ENCODE results near the gene RNASE7. TPM values are rescaled to one million over a fixed set of nuclear protein-coding genes. Genes with fewer than 3 reads are reported as not detected.

RNASE7 gene
- polyA plus RNA-seq, 3 donors, result 0.07 TPM; not detected in 2

- H3K27ac ChIP-seq (ENCODE audit: low read depth, low read length), result no peak overlapping the region
- WGBS, 3 donors, result 89 to 95% (median 94%) methylated on average over 31 to 42 of the region's 42 CpGs
Measured at GRCh38 chr14:21091821-21092272, 49.7 kb downstream of the RNASE7 start.

- 37 to 57% (median 43%) methylated on average over 38 to 59 of the region's 59 CpGs for WGBS, 3 donors
- no peak overlapping the region for H3K27ac ChIP-seq (ENCODE audit: low read depth, low read length)
Measured at GRCh38 chr14:21092273-21093011, 50.3 kb downstream of the RNASE7 start.

- no peak overlapping the region for H3K27ac ChIP-seq (ENCODE audit: low read depth, low read length)
- whole genome bisulfite sequencing, 3 donors, result 83 to 84% (median 83%) methylated on average over 36 of the region's 36 CpGs
Measured at GRCh38 chr14:21093018-21093417, 50.9 kb downstream of the RNASE7 start.

Other genes with a start within 250 kb of the RNASE7 start
- gene RNASE1, start 239.5 kb upstream of the RNASE7 start, polyA plus RNA-seq, result 100 to 1,000 TPM; 143 to 531 (median 481) TPM
- 1 to 10 TPM in 1 of 3 donors, not detected in 2; 1.4 TPM for gene RNASE3, start 151.0 kb upstream of the RNASE7 start, polyA plus RNA-seq
- 10 to 100 TPM in 1 of 3 donors, 1 to 10 TPM in 2; 2.2 to 16.7 (median 2.4) TPM for gene RNASE2, start 86.9 kb upstream of the RNASE7 start, polyA plus RNA-seq
- 10 to 100 TPM; 37.9 to 46.9 (median 39.5) TPM for gene METTL17, start 52.4 kb upstream of the RNASE7 start, polyA plus RNA-seq
- under 1 TPM in 2 of 3 donors, not detected in 1; 0.06 to 0.22 TPM for gene SLC39A2, start 43.1 kb upstream of the RNASE7 start, polyA plus RNA-seq
- gene NDRG2, start 17.3 kb upstream of the RNASE7 start, polyA plus RNA-seq, result 100 to 1,000 TPM in 2 of 3 donors, 10 to 100 TPM in 1; 61.2 to 335 (median 162) TPM
- gene TPPP2, start 12.1 kb upstream of the RNASE7 start, polyA plus RNA-seq, result not detected
- gene RNASE13, start 7.6 kb upstream of the RNASE7 start, polyA plus RNA-seq, result not detected
- not detected for gene RNASE8, start 15.5 kb downstream of the RNASE7 start, polyA plus RNA-seq
- gene ARHGEF40, start 27.9 kb downstream of the RNASE7 start, polyA plus RNA-seq, result 10 to 100 TPM; 21.6 to 67.2 (median 44.0) TPM
- gene ZNF219, start 56.3 kb downstream of the RNASE7 start, polyA plus RNA-seq, result 10 to 100 TPM; 14.4 to 56.1 (median 18.6) TPM
- gene TMEM253, start 58.7 kb downstream of the RNASE7 start, polyA plus RNA-seq, result under 1 TPM; 0.22 to 0.83 (median 0.25) TPM
- gene OR5AU1, start 113.7 kb downstream of the RNASE7 start, polyA plus RNA-seq, result not detected
- 100 to 1,000 TPM; 263 to 524 (median 375) TPM for gene HNRNPC, start 227.1 kb downstream of the RNASE7 start, polyA plus RNA-seq
- under 1 TPM; 0.07 to 0.45 (median 0.15) TPM for gene RPGRIP1, start 237.7 kb downstream of the RNASE7 start, polyA plus RNA-seq

All from adipose tissue (tissue), 3 donors.